ENCODE results near the gene OR2T35.

OR2T35 gene

DNA sequence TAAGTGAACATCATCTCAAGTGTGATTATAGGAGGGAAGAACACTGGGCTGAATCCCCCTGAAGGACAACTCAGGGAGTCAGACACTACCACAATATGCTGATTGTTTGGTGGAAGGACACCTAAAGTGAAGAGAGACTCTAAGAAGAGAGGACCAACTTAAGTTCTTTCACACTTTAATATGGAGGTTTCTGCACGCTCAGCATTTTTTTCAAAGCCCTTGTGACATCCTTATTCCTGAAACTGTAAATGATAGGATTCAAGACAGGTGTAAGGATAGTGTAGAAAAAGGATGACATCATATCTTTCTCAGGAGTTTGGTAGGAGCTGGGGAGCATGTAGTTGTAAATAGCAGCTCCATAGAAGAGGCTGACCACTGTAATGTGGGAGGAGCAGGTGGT, 52.4 kb downstream of the OR2T35 start:
- Histone ChIP-seq H3K4me1 (ENCODE audit: control insufficient read depth, insufficient read depth, low read length) (no peaks in the 10 kb centered on the region), H3K9ac (ENCODE audit: low read depth, low read length) (no peak overlapping the region), H3K27me3 (ENCODE audit: control insufficient read depth, insufficient read depth, low read length) (no peaks in the 10 kb centered on the region), H3K9me3 (ENCODE audit: control insufficient read depth, insufficient read depth, low read length) (peaks cover 96% of the 10 kb centered on the region), H3K36me3 (ENCODE audit: control insufficient read depth, insufficient read depth, low read length) (no peaks in the 10 kb centered on the region), H3K4me3 (ENCODE audit: low read depth, low read length) (no peak overlapping the region), H3K27ac (ENCODE audit: low read depth, low read length) (no peak overlapping the region)

DNA sequence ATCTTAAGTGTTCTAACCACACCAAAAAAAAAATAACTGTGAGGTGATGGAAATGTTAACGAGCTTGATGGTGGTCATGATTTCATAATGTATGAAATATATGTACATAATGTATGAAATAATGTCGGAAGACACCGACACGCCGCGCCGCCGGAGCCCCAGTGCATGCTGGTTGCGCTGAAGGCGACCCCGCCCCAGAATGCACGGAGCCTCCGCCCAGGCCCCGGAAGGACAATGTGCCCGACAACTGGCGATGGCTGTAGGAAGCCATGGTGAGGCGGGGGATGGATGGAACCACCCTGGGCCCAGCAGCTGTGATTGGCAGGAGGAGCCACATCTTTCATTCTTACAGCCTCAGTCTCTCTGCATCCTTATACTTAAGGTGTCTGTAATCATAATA, 55.0 kb downstream of the OR2T35 start:
- Histone ChIP-seq H3K9me3 (ENCODE audit: control insufficient read depth, insufficient read depth, low read length) (peaks cover 94% of the 10 kb centered on the region), H3K4me3 (ENCODE audit: low read depth, low read length) (no peak overlapping the region), H3K9ac (ENCODE audit: low read depth, low read length) (no peak overlapping the region), H3K27ac (ENCODE audit: low read depth, low read length) (no peak overlapping the region), H3K36me3 (ENCODE audit: control insufficient read depth, insufficient read depth, low read length) (no peaks in the 10 kb centered on the region), H3K27me3 (ENCODE audit: control insufficient read depth, insufficient read depth, low read length) (no peaks in the 10 kb centered on the region), H3K4me1 (ENCODE audit: control insufficient read depth, insufficient read depth, low read length) (no peaks in the 10 kb centered on the region)

DNA sequence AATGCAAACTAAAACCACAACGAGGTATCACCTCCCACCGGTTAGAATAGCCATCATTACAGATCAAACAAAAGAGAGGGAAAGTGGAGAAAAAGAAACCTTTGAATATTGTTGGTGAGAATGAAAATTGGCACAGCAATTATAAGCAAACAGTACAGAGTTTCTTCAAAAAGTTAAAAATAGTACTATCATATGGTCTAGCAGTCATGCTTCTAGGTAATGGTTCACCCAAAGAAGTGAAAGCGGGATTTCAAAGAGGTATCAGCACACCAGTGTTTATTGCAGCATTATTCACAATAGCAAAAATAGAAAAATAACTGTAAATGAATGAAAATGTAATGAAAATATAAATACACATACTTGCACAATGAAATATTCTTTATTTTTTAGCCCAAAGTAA, 55.7 kb downstream of the OR2T35 start:
- Histone ChIP-seq H3K4me3 (ENCODE audit: low read depth, low read length) (no peak overlapping the region), H3K36me3 (ENCODE audit: control insufficient read depth, insufficient read depth, low read length) (no peaks in the 10 kb centered on the region), H3K27ac (ENCODE audit: low read depth, low read length) (no peak overlapping the region), H3K27me3 (ENCODE audit: control insufficient read depth, insufficient read depth, low read length) (no peaks in the 10 kb centered on the region), H3K9ac (ENCODE audit: low read depth, low read length) (no peak overlapping the region), H3K9me3 (ENCODE audit: control insufficient read depth, insufficient read depth, low read length) (peaks cover 87% of the 10 kb centered on the region), H3K4me1 (ENCODE audit: control insufficient read depth, insufficient read depth, low read length) (no peaks in the 10 kb centered on the region)

Data from HUES48 (cell line).